HG02759 (cell line): Measurements from ENCODE around the gene KHNYN.
A peak's percentile ranks its signal among the peaks of the same experiment; 100 is the strongest.
"Not testable (repeated sequence)": the region's sequence is repeated elsewhere in the genome, so short reads cannot be mapped to it uniquely, and the experiment has no call there.

Experiments
- ATAC-seq: cut with Tn5 transposase; IDR thresholded peaks from one replicate; pipeline ENCODE4 v1.9.1; 2021; ENCODE audit warnings: mild to moderate bottlenecking, moderate library complexity; ENCODE audit not compliant: unreplicated experiment

The KHNYN gene

DNA sequence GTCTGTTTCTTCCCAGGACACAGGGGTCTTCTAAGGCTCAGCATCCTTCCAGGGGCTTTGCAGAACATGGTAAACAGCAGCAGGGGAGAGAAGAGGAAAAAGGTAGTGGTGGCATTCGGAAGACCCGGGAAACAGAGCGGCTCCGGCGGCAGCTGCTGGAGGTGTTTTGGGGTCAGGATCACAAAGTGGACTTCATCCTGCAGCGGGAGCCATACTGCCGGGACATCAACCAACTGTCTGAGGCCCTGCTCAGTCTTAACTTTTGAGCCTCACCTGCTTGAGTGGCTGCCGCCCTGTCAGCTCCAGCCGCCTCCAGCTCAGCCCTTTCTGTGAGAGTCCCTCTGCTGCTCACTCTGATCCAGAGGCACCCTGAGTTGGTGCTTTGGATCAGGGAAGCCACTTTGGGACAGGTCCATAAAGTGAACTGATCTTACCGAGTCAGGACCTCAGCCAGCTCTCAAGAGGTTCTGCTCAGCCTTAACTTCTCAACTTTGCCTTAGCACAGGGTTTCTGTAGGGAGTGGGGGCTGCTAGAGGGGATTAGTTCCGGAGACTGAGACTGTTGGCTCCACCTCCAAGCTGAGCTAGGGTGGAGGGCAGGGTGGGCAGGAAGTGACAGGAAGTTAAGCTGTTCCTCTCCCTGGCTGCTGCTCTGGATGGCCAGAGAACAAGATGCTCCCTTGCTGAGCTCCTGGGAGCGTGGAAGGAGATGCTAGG is 7.4 kb downstream of the KHNYN start:
- no peak for ATAC-seq

DNA sequence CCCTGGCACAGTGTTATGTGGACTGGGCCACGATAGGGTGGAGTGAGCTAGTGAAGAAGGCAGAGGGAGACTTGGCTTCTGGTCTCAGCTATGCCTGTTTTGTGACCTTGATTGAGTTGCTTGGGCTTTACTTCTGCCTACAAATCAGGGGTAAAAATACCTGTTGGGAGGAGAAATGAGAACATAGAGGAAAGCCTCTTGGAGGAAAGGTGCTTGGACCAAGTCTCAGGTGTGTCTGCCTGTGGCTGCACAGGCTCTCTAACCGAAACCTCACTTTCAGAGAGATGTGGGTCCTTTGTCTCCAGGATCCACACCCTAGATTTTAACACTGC is 7.9 kb downstream of the KHNYN start:
- no peak for ATAC-seq

DNA sequence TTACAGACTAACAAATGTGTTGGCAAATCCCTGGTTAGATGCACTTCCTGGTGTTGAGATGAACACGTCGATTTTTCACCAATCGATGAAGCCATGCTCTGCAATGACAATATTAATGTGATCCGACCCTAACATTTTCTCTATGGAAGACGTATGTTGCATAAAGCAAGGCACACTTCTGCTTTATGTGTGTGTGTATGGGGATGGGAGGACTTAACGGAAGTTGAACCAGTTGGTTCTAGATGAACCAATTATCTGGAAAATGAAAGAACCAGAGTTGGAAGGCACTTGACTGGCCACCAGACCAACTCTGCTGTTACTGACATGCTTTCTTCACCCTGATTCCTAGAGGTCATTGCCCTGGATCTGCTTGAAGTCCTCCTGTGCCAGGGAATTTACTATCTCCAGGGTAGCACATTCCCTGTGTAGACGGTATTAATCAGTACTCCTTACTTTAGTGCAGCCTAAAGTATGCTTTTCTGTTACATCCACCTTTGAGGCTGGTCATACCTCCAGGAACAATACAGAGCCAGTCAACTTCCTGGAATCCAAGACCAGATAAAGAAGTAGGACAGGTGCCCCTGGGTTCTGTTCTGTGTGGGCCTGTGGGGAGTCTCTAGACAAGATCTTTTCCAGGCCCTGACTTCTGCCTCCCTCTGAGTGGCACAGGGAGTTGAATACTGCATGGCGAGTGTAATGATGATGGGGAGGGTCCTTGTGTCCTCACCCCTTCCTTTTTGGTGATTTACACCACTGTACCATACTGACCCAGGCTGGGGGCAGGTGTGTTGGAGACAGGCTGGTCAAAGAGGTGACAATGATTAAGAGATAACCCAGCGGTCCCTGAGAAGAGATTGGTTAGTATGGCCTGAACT is 8.7 kb downstream of the KHNYN start:
- ATAC-seq = no peak

DNA sequence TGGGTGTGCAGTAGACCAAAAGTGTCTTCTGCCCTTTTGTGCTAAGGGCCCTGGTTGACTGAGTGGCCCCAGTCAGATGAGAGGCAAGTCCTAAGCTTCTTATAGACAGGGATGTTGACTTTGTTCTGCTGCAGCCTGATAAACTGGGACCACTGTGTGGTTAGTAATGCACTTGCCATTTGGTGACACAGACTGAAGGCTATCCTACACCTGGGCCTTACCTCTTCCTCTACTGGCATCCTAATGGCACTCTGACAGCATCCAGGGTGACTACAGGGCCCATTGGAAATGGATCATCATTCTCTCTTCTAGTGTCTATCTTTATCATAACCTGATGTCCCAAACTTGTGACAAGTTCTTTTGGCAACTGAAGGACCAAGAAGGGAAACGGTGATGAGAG is 9.5 kb downstream of the KHNYN start:
- ATAC-seq = no peak

DNA sequence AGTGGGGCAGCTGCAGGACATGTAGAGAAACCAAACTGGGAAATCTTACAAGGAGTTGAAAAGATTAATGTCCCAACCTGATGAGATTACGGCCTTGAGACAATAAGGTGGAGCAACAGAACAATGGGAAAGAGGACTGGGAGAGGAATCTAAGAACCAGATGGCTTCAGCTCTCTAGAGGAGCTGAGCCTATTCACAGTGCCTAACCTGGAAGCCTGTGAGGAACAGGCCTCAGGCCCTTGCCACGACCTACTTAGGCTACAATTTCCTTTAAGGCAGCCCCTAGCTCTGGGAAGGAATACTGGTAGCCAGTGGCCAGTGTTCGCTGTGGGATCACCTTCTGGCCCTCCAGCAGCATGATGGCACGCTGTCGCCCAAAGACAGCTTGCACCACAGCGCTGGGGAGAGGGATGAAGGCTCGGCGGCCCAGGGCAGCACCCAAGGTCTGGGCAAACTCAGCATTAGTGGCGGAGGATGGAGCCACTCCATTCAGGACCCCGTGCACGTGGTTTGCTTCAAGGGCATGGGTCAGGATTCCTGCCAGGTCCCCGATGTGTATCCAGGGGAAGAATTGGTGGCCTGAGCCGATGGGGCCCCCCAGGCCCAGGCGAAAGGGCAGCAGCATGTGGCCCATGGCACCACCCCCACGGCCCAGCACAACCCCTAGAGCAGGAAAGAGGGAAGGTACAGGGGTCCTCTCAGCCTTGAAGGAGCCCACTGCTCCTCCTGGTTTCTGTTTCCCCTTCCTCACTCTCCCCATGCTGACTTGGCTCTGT is 10.3 kb downstream of the KHNYN start:
- no peak for ATAC-seq

DNA sequence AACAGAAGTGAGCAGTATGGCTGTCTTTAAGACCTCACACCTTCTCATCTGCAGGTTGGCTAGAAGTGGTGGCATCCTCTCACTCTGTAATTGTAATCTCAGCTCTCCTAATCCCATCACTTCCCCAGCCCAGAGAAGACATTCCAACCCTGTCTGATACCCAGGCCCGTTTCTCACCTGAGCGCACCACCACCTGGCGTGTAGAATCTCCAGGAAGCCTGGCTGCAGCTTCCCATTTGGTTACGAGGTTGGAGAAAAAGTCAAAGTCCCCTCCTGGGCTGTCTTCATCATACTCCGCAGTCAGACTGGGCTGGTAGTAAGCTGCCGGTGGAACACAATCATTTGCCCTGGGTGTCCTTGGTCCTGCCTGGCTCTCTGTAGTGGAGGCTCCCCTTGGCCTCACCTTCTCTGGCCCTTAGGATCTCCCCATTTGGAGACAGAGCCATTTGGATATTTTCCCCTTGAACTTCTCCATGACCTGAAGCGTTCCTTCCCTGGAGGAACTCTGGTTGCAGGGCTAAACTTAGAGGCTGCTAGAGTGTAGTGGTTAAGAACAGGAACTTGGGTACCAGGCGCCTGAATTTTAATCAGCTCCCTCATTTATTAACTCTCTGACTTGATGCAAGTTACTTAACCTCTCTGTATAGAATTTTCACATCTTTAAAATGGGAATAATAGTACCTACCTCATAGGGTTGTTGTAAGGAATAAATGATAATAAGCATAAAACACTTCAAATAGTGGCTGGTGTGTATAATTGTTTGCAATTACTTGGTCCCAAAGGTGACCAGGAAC is 11.0 kb downstream of the KHNYN start:
- ATAC-seq = no peak

DNA sequence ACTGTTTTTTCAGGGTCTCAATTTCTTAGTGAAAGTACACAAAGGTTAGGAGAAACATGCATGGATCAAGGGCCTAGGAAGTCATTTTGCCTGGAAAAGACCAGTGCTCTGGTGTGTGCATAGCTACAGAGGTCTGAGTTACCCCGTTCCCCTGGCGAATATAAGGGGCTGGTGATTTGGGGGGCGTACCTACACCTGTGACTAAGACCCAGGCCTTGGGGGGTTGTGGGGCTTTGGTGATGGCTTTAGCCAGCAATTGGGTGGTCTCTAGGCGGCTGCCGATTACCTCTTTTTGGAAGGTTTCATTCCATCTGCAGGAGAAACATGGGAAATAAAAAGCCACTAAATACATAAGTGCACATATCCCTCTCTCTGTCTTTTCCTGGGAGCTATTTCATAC is 11.7 kb downstream of the KHNYN start:
- no peak for ATAC-seq

DNA sequence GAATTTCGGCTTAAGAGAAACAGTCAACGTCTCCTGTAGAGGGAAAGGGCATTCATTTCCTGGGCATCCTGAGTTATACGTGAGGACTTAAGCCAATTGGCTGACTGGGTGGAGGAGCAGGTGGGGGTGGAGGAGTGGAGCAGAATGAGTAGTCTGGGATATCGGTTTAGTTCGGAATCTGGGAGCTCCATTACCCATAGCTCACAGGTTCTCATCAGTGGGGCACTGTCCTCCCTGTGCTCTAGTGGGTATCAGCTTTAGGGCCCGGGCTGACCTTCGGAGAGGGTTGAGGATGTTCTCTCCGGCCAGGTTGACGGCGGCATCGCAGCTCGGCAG is 12.1 kb downstream of the KHNYN start:
- ATAC-seq = no peak

DNA sequence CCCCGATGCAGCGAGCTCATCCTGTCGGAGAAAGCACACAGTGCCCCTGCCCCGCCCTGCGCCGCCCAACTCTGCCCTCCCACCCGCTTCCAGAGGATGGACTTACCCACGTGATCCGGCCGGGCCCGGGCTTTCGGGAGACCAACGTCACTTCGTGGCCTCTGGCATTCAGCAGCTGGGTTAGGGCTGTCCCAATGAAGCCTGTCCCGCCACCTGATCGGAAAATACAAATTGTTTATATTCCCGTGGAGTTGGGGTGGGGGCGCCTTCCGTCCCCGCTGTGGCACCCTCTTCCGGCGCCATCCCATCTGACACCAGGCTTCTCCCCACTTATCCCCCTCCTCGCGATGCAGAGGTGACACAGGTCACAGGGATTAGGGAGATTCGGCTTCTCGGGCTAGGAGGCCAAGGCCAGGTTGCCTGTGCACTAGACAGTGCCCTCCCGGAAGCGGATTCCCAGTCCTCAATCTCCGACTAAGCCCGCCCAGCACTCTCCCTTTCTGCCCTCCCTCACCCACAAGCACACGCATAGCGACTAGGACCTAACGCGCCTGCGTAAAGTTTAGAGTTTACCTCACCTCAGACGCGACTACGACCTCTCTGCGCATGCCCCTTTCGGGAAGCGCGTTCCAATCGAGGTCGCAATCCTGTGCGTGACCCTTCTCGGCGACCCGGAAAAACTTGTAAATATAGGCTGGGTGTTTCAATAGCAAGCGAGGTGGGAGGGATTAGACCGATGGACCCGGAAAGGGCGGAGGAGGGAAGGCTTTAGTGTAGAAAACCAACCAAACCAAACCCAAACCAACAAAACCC is 12.7 kb downstream of the KHNYN start, which contains the start of gene SDR39U1:
Gene SDR39U1, minus strand, starts transcription at position 537 of the 813 bp plus-strand sequence. Its CDS starts 7 bp downstream, at position 530.
- ATAC-seq = peak; percentile 92

DNA sequence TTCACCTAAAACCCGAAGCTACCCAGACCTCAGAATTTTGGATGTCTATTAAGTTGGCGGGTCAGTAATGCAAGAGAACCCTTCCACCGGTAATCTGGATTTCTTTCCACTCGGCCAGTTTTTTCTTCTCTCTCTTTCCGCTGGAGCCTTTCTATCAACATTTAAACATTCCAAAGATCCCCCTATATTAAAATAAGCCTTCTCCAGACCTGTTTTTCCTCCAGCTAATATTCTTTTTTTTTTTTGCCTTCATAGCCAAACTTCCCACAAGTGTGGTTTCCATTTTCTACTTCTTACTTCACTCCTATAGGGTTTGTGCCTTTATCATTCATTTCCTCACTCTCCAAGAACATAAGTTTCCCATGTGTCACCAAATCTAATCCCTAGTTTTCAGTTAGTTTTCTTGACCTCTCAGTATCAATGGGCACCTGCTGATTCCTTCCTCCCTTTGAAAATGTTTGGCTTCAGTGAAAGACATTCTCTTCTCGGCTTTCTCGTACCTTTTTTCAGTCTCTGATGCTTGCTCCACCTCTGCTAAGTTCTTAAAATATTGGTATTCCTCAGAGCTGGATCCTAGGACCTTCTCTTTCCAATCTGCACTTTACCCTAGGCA is 13.4 kb downstream of the KHNYN start:
- ATAC-seq = no peak

DNA sequence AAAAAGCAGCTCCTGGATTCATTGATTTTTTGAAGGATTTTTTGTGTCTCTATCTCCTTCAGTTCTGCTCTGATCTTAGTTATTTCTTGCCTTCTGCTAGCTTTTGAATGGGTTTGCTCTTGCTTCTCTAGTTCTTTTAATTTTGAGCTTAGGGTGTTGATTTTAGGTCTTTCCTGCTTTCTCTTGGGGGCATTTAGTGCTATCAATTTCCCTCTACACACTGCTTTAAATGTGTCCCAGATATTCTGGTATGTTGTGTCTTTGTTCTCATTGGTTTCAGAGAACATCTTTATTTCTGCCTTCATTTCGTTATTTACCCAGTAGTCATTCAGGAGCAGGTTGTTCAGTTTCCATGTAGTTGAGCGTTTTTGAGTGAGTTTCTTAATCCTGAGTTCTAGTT is 21.1 kb downstream of the KHNYN start:
- not testable (repeated sequence) for ATAC-seq

DNA sequence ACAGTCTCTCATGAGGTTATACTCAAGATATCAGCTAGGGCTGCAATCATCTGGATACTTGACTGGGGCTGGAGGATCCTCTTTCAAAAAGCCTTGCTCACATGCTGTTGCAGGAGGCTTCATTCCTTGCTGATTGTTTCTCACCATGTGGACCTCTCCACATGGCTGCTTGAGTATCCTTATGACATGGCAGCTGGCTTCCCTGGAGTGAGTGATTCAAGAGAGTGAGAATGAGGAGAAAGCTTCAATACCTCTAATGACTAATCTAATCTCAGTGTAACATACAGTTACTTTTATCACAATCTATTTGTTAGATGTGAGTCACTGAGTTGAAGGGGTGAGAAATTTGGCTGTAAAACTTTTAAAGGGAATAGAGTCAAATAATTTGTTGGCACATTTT is 27.2 kb downstream of the KHNYN start:
- ATAC-seq = no peak

DNA sequence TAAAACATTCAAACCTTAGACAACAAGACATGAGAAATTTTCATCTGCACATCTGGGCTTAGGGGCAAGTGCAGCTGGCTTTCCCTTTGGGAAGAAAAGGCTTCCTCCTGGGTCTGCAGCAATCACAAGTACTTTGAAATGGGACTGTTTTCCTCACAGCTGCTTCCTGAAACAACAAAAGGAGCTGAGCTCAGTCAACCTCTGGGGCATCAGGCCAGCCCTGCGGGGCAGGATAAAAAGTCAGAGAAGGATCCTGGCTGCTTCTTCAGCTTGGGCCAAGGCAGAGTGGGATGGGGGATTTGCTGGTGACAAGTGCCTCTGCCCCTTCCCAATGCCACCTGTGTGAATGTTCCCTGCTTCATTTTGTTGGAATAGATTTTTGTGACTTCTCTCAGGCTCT is 29.0 kb downstream of the KHNYN start:
- ATAC-seq = no peak

DNA sequence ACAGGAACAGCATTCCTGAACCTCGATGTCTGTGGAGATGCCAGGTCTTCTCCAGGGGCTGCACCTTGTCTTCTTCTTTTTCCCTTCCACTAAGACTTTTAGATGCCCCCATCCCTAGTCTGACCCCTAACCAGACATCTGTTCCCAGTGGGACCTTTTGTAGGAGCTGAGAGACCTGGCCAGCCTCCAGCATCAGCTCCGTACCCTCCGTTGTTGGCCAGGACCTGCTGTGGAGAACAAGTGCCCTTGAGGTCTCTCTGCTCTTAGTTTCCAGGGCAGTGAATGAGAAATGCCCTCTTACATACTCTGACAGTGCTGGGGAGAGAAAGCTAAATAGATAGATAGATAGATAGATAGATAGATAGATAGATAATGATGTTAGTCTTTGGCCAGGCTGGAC is 29.6 kb downstream of the KHNYN start:
- ATAC-seq = no peak

DNA sequence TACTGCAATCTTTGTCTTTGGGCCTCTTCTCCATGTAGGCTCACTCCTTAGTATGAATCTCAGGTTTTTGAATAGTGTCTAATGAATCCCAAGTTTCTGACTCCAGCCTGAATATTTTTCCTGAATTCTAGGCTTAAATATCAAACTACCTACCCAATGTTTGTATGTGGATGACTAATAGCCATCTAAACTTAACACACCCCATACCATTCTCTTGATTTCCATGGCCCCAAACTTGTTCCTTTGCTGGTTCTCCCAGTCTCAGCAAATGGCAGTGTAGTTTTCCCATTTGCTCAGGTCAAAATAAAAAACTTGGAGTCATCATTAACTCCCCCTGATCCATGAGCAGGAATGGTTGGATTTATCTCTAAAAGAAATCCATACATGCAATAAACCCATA is 31.6 kb downstream of the KHNYN start:
- ATAC-seq = no peak

DNA sequence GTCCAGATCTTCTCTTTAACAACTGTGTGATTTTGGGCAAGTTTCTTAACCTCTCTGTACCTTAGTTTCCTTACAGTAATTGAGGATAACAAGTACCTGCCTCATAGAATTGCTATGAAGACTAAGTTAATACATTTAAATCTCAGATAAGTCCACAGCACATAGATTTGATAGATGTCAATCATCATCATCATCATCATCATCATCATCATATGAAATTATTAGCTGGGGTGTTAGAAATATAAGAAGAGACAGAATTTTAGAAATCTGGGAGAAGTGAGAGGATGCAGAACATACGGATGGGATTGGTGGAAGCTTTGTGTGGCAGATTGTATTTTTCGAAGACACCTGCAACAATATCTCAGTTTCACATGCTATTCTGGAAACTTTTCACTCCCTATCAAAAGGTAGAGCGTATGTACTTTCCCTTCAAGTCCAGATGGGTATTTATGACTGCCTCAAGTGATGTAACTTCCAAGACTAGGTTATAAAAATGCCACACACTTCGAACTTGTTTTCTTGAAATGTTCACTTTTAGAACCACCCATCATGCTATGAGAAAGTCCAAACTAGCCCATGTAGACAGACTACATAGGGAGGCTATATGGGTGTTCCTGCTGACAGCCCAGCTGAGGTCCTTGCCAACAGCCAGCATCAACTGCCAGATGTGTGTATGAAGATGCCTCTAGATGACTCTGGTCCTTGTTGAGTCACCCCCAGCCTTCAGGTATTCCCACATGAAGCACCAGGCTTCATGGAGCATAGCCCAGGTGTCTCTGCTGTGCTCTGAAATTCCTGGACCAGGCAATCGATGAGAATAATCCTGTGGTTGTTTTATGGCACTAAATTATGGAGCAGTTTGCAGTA is 33.5 kb downstream of the KHNYN start:
- no peak for ATAC-seq

DNA sequence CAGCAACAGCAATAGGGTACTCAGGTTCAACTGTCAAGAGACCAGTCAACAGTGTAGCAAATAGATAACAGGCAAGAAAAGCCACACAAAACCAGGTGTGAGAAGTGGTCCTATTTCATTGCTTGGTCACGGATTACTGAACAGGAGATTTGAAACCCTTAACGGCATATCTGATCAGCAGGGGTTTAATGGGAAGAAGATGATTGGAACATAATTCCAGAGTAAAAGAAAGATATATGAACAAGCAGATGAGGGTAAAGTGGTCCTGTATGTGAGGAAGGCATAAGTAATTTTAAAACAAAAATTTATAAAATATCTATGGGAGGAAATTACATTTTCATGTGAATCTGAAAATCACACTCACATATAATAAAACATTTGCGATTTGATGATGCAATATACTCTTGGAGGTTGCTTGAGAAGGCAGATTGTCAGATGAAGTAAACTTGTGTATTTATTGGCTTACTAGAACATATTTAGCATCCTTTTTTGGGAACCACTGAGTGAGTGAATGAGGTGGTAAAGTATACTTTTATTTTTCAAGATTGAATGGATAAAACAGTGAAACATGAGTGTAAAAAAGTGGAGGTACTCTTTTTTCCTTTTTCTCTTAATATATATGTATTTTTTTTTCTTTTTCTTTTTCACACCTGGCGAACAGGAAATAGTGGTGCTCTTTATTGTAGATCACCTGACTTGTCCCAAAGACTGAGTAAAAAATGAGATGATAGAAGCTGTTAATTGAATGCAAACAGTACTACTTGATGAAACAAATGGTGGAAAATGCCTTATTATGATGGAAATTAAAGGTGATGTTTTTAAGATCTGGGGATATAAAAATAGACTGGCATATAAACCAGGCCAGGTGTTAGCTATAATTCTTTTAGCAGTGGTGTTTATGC is 34.4 kb downstream of the KHNYN start:
- no peak for ATAC-seq

DNA sequence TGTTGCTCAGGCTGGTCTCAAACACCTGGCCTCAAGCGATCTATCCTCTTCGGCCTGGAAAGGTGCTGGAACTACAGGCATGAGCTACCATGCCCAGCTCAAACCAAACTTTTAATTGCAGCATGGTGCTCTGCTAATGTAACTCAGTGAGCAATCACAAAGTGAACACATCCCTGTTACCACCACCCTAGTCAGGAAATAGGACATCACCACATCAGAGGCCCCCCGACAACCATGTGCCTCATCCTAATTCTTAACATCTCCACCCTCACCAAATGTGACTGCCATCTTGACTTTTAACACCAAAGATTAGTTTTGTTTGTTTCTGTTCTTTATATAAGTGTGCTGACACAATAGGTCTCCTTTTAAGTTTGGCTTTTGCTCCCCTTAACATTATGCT is 35.6 kb downstream of the KHNYN start:
- ATAC-seq = no peak
